ENCODE results near the gene HBB.

Gene HBB

GRCh38 chr11:5247472-5248192 is 20.8 kb upstream of the HBB start:
- no peak for DNase-seq (ENCODE audit: low spot score)

- DNase-seq (ENCODE audit: low spot score) = no peak
Observed at GRCh38 chr11:5246772-5247471, 20.1 kb upstream of the HBB start.

GRCh38 chr11:5245155-5245554 is 18.3 kb upstream of the HBB start:
- DNase-seq (ENCODE audit: low spot score) = no peak

- DNase-seq (ENCODE audit: low spot score) = no peak
Observed at GRCh38 chr11:5243816-5244180, 16.9 kb upstream of the HBB start.

GRCh38 chr11:5242933-5243815 is 16.3 kb upstream of the HBB start:
- no peak for DNase-seq (ENCODE audit: low spot score)

GRCh38 chr11:5242208-5242607 is 15.3 kb upstream of the HBB start:
- DNase-seq (ENCODE audit: low spot score) = no peak

- DNase-seq (ENCODE audit: low spot score) = no peak
Observed at GRCh38 chr11:5241458-5241857, 14.6 kb upstream of the HBB start.

- no peak for DNase-seq (ENCODE audit: low spot score)
Observed at GRCh38 chr11:5240458-5240857, 13.6 kb upstream of the HBB start.

GRCh38 chr11:5240056-5240455 is 13.2 kb upstream of the HBB start:
- no peak for DNase-seq (ENCODE audit: low spot score)

- no peak for DNase-seq (ENCODE audit: low spot score)
Observed at GRCh38 chr11:5239046-5239445, 12.2 kb upstream of the HBB start.

GRCh38 chr11:5238486-5238885 is 11.6 kb upstream of the HBB start:
- DNase-seq (ENCODE audit: low spot score) = no peak

GRCh38 chr11:5237420-5237819 is 10.5 kb upstream of the HBB start:
- DNase-seq (ENCODE audit: low spot score) = no peak

GRCh38 chr11:5235364-5236095 is 8.7 kb upstream of the HBB start:
- DNase-seq (ENCODE audit: low spot score) = no peak

GRCh38 chr11:5234381-5234834 is 7.5 kb upstream of the HBB start, which contains the start of gene HBD:
HBD (minus strand) TSS chr11:5234483; CDS start chr11:5234433, 50 bp downstream.
- DNase-seq (ENCODE audit: low spot score) = no peak

GRCh38 chr11:5233307-5233706 is 6.4 kb upstream of the HBB start:
- DNase-seq (ENCODE audit: low spot score) = no peak

- DNase-seq (ENCODE audit: low spot score) = no peak
Observed at GRCh38 chr11:5232821-5233220, 6.0 kb upstream of the HBB start.

- DNase-seq (ENCODE audit: low spot score) = no peak
Observed at GRCh38 chr11:5232176-5232575, 5.3 kb upstream of the HBB start.

- no peak for DNase-seq (ENCODE audit: low spot score)
Observed at GRCh38 chr11:5231111-5231510, 4.2 kb upstream of the HBB start.

- DNase-seq (ENCODE audit: low spot score) = no peak
Observed at GRCh38 chr11:5230266-5230665, 3.4 kb upstream of the HBB start.

- no peak for DNase-seq (ENCODE audit: low spot score)
Observed at GRCh38 chr11:5229796-5230195, 2.9 kb upstream of the HBB start.

GRCh38 chr11:5229356-5229755 is 2.5 kb upstream of the HBB start:
- no peak for DNase-seq (ENCODE audit: low spot score)

GRCh38 chr11:5228124-5228523 is 1.3 kb upstream of the HBB start:
- DNase-seq (ENCODE audit: low spot score) = no peak
